Upper lobe of left lung (tissue), 4 donors: ENCODE results near the gene USP31.

Experiments used
- CTCF ChIP-seq, 6 experiments: fragments of 450-650 bp in 4 of 6; fragments of 200-600 bp in 2 of 6; sonication (generic) in 2 of 6; IDR thresholded peaks; one replicate each; pipeline ENCODE4 v1.5.1; 2016 to 2019; ENCODE audit warnings: antibody characterized with exemption in 6 of 6
- POLR2A ChIP-seq, 4 donors: fragments of 450-650 bp; IDR thresholded peaks; one replicate each; pipeline ENCODE4 v1.5.1; 2016 to 2017; ENCODE audit warnings: antibody characterized with exemption in 4 of 4, mild to moderate bottlenecking in 2 of 4
- POLR2AphosphoS5 ChIP-seq, 2 donors: sonication (generic); formaldehyde crosslinking; IDR thresholded peaks; one replicate each; pipeline ENCODE4 v1.5.1; 2017; ENCODE audit warnings: antibody characterized with exemption in 2 of 2

GRCh38 chr16:23145608-23146007 lies 3.6 kb downstream of the USP31 start:
- no peak for TF ChIP-seq POLR2AphosphoS5 (IDR thresholded peaks at IDR 0.05)
- no peak for TF ChIP-seq CTCF (IDR thresholded peaks at IDR 0.05)
- TF ChIP-seq POLR2A (IDR thresholded peaks at IDR 0.05): no peak
